Superior temporal gyrus (tissue), 1 donor: ENCODE results near the gene BCAR3.
"Not testable (repeated sequence)": the region's sequence is repeated elsewhere in the genome, so short reads cannot be mapped to it uniquely, and the experiment has no call there.

Experiments used
- DNase-seq: peaks from one replicate; pipeline ENCODE4 v3.0.0-alpha.2; 2016; ENCODE audit errors: extremely low spot score

Gene BCAR3

DNA sequence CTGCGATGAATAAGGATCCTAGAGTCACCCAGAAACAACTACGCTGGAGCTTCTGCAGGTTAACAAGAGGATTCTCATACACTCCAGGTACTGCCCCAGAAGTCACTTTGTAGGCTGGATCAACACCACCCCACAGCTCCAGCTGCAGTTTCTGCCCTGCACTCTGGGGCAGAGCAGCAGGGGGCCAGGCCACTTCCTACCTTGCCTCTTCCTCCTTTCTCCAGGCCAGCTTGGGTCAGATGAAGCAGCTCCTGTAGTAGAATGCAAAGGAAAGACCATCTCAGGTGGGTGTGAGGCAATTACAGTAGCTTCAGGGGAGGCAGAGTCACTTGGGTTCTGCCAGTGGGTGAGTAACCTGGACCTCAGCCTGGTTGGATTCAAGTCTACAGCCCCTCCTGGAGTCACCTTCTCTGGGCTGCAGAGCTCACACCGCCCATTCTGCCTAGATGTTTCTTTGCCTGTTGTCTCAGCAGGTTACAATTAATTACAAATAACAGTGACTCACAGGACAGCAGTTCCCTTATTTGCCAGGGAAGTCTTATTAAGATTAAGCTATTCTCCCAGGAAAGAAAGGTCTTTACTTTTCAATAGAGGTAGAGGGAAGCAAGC is 24.4 kb upstream of the BCAR3 start:
- DNase-seq: no peak

DNA sequence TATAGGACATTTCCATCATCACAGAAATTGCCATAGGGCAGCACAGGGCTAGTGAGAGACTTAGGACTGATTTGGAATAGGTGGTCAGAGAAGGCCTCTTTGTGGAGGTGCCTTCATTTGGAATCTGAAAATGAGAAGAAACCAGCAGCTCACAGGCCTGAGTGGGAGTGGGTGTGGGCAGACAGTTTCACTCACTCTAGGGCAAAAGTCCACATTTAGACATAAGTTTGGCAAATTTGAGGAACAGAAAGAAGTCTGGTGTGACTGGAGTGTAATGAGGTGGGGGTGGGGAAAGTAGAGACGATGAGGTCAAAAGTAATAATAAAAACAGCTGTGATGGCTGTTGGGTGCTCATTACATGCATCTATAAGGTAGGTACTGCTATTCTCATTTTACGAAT is 22.4 kb upstream of the BCAR3 start:
- no peak for DNase-seq

DNA sequence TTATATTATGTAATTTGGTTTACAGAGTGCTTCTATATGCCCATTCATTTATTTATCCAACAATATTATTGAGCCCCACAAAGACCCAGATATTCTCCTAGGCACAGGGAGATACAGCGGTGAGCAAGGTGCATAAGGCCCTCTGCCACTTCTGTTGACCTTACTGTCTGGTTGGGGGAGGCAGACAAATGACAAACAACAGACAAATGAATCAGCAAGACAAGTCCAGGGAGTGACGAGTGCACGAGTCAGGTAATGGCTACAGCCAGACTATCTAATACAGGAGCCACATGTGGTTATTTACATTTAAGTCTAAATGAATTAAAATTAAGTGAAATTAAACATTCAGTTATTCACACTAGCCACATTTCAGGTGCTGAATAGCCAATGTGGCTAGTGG is 22.0 kb upstream of the BCAR3 start:
- no peak for DNase-seq

DNA sequence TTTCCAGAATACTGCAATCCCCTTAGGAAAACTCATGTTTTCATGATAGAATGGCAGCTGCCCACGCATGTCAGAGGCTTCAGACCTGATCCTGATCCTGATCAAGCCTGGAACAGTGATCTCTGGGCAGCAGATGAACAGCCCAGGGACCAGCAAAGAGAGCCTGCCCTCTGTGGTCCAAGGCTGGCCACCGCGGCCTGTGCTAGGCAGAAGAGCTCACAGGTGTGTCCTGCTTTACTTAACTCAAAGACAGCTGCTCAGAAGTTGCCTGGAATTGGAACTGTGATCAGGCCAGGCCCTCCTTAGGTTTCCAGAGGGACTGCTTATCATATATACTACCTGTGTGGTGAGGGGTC is 21.2 kb upstream of the BCAR3 start:
- DNase-seq: no peak

DNA sequence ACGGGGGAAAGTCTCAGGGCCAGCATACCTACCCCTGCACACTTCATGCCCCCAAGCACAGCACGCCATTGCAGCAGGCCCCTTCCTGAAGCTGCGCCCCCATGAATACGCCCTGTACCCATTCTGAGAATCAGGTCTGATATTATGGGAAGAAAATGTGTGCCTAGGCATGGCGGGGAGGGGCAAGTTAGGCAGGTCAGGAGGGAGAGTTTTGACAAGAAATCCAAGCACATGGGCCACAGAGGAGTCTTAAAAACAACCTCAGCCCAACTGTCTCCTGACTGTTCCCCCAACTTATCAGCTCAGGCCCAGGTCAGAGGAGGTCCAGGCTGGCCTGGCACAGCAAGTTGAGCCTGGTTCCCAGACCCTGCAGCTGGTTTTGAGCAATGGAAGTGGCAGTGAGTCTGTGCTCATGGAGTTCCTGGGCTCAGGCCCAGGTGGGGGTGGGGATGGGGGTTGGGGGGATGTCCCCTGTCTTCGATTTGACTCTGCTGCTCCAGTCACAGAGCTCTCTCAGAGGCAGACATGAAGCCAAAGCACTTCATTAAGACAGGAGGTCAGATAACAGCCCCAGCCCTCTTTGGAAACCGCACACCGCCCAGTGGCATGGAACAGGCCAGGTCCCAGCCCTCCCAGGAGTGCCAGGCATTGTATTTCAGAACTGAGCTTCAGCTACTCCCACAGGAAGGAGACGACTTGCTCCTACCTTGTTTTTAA is 20.6 kb upstream of the BCAR3 start:
- no peak for DNase-seq

DNA sequence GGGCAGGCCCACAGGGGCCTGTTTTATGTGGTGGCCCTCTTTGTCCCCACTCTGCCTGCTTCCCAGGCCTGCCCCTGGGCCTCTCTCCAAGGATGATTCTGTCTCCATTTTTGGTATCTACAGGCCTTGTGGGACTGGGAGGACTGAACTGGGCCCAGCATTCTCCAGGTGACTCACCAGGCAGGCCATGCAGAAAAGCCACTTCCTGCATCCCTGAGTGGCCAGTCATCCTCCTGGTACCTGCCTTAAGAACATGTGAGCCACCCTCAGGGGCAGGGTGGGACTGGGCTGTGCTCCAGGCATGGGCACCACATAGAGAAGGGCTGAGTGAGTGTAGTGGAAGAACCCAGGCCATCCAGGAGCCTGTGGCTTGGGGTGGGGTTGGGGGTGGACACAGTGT is 20.0 kb upstream of the BCAR3 start:
- DNase-seq: no peak

DNA sequence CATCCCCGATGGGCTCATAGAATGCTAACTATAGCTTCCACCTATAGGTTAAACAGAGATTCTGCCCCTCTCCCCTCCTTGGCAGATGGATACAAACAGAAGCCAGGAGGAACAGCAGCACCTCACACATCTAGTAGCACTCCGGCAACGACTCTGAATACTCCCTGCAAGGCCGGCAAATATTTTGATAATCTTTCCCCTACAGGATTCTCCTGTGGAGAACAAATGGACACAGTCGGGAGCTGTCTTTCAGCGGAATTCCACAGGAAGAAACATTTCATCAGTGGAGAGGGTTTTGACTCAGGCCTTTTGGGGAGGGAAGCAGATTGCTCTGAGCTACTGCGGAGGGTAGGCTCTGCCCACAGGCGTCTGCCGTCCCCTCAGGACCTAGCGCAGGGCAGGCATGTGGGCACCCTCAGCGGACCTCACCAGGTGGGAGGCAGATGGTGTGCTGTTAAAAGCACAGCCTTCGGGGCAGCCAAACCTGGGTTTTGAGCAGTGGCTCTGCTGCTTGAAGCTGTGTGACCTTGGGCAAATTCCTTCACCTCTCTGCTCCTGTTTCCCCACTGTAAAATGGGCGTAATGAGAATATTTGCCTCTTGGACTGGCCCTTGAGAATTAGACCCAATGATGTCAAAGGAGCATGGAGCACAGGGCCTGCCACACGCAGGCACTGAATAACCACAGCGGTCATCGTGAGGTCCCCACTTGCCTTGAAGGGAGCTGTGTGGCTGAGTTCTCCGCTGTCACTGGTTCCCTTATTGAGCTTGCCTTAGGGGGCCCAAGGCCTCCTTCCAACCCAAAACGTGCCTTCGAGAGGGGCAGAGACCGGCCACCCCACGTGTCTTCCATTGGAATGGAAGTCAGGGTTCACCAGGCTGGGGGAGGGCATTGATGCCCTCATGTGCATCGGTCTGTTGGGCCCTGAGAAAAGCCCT is 19.2 kb upstream of the BCAR3 start:
- DNase-seq: no peak

DNA sequence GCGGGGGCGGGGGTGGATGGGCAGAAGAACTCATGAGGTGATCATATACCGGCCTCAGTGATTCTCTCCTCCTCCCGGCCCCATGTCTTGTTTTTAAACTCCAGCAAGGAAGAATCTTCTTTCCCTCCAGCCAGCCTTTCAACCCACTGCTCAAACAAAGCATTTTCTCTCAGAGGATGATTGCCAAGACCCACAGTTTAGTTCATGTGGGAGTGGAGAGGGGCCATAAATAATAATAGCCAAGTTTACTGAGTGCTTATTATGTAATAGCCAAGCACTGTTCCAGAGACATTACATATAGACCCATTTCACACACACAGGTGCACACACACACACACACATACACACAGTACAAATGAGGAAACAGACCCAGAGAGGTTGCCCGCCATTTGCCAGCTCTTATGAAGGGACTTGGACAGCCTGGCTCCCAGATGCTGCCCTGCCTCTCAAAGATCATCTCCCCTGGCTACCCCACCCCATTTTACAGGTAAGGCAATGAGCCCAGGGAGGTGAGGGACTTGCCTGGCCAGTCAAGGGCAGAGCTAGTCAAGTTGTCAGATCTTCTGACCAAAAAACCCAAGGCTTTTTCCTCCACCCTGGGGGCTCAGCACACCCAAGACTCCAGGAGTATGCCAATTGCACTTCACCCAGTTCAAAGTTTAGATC is 18.0 kb upstream of the BCAR3 start:
- DNase-seq: no peak

DNA sequence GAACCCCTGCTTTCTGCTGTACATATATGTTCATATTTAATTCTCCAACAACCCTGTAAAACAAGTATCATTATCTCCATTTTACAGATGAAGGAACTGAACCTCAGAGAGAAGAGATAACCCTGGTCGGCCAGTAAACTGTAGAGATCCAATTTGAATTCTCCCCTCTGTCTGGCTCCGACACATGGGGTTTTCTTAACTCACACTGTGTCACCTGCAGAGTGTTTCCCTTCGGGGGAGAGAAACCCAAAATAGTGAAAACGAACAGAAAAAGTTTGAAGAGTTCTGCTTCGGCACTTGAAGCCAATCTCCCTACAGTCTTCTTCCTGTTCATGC is 17.4 kb upstream of the BCAR3 start:
- DNase-seq: no peak

DNA sequence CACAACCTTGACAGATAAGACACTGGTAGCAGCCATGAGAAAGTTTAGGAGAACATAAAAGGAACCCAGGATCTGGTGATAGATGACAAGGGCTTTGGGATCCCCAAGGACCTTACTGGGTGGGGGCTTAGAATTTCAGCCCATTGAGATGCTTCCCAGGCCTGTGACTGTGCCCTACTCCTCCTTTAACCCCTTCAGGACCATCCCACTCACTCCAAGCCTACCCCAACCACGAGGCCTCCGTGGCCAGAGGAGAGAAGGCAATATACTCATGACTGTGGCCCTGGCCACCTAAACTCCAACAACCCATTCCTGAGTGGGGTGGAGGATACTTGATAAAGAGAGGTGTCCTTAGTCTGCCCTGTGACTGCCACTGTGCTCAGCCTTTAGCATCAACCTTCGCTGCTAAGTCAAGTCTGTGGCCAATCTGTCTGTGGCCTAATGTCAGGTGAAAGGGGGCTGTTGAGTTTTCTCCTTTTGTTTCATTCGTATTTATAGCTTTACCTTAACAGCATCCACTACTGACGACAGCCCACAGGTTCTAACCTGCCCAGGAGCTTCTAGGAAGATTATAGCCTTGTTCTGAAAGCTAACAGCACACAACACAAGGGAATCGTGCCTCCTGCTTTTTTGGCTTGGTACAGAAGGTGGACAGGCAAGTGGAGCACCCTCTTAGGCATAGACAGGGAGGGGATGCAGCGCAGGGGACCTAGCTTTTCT is 16.9 kb upstream of the BCAR3 start:
- DNase-seq: no peak

DNA sequence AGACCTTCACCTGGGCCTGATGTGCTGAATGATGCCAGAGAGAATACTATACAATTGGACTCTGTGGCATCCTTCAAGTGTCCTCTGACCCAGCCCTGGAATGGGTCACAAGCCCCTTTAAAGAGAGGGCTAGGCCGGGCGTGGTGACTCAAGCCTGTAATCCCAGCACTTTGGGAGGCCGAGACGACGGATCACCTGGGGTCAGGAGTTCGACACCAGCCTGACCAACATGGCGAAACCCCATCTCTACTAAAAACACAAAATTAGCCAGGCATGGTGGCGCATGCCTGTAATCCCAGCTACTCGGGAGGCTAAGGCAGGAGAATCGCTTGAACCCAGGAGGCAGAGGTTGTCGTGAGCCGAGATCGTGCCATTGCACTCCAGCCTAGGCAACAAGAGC is 15.9 kb upstream of the BCAR3 start:
- not testable (repeated sequence) for DNase-seq

DNA sequence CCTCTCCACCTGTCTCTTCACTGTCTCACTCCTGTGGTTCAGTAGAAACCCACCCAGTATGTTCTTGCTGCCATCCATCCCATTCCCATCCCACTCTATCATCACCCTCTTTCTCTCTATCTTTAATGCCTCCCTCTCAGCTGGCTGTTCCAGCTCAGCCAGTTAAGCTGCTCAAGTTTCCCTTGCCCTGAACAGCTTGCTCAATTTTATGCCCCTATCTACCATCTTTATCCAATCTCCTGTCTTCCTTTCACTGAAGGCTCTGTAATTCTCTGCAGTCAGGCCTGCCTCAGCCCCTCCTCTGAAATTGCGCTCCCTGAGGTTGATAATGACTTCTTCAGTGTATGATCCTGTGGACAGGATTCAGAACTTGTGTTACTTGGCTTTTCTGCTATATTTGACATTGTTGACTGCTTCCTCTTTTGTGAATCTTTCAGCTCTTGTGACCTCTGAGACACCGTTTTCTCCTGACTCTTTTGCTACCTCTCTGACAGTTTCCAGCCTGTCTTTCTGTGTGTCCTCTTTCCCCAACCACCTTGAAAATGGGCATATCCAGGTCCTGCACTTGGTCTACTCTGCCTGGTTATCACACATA is 13.9 kb upstream of the BCAR3 start:
- no peak for DNase-seq

DNA sequence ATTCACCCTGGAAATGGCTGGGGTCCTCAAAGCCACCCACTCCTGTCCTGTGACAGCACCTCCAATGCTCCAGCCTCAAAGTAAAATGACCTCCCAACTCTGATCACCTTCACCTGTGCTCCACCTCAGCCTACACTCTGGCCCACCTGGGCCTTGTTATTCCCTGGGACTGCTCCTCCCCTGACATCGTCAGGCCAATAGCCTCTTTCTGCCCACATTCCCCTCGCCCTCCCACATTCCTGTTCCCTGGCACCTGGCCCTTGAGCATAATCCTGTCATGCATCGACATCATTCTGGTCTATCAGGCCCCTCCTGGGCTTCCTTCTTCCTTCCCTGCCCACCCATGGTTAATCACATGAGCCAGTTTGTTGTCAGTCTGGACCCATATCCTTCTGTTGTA is 13.2 kb upstream of the BCAR3 start:
- DNase-seq: no peak

DNA sequence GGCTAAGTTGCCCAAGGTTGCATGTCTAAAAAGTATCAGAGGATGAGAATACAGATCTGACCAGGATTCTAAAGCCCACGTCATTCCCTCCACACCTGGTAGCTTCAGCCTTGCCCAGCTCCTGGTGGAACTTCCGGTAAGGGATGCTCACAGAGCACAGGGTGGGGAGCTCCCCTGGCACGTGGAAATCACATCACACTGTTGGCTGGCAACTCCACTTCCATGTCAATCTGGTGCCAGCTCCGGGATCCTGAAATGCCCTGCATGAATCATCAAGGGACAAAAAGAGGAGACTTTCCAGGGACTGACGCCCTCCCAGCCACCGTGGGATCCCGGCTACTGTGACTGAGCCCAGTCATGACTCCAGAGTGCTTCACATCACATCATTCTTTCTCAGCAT is 12.4 kb upstream of the BCAR3 start:
- DNase-seq: no peak

DNA sequence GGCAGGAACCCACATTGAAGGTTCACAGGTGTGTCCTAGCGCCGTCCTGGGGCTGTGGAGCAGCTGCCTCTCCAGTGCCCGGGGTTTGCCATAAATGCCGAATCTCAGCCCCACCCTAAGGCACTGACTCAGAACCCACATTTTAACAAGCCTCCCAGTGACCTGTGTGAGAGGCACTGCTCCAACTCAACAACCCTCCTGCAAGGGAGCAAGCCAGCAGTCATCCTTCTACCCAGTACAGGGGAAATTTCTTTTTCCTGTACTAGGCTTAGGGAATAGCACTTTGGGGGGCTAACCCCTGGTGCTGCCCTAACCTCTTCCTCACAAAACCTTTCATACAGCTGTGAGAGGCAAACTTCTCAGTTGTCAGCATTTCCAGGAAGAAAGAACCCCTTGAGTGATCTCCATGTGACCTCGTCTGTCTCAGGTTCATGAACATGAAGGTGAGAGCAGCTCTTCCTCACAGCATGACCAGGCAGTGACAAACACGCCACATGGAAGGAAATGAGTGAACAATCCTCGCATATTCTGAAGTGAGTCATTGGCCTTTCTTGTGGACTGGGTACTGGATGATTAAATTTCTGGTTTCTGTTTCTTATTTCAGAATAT is 11.4 kb upstream of the BCAR3 start:
- no peak for DNase-seq

DNA sequence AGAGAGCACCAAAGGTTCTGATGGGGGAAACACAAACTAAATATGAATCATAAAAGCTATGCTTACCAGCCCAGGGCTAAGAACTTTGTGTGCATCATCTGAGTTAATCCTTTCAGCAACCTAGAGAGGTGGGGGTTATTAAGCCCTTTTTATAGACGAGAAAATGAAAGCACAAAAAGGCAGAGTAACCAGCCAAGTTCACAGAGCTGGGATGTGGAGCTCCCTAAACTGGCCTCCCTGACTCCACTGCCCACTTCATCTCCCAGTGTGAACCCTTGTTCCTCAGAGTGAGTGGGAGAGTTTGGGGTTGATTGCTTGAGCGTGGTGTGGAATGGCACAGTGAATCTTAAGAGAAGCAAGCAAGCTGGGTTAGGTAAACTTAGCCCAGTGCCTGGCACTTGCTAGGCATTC is 10.8 kb upstream of the BCAR3 start:
- no peak for DNase-seq

DNA sequence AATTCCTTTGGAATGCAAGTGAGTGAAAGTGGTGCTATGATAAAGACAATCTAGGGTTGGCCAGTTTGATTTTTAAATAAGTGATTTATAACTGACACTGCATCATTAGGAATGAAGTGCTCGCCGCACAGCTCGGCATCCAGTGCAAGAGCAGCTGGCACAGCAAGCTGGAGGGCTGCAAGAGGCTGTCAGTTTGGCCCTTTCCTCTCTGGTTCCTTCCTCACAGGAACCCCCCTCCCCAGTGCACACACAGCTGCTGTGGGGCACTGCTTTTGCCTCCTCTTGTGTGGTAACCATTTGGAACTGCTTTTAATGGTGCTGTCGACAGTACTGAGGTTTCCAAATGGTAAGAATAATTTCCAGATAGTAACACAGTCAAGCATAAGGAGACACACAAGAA is 10.4 kb upstream of the BCAR3 start:
- no peak for DNase-seq

DNA sequence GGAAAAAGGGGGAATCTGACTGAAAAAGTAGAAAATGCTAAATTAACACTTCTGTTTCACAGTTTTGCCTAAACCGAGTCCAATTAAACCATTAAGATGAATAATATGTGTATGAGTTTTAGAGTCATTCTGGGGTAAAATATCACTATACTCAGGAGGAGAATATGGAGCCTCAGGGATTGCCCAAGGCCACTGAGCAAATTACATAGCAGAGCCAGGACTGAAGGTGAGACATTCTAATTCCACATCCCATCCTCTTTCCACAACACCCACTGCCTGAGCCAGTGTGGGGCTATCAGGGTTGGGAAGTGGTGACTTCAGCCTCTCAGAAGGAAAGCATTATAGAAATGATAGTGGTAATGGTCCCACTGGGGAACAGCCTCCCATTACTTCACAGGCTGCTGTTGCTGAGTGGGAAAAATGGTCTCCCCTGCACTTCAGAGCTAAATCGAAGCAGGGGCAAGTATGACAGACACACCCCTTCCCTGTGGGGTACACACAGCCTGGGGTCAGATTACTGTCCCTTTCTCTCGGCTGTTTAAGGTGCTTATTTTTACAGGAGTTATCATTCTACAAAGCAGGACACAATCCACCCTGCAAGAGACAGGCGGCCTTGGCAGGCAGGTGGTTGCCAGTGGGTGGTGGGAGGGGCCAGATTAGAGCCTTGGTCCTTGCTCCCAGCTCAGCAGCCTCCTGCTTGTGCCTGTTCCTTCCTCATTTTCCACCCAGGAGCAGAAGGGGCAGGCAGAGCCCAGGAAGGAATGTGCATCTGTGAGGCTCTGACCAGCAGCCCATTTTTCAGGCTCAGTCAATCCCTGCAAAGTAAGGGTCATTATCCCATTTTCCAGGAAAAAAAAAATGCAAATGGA is 9.5 kb upstream of the BCAR3 start:
- DNase-seq: no peak

DNA sequence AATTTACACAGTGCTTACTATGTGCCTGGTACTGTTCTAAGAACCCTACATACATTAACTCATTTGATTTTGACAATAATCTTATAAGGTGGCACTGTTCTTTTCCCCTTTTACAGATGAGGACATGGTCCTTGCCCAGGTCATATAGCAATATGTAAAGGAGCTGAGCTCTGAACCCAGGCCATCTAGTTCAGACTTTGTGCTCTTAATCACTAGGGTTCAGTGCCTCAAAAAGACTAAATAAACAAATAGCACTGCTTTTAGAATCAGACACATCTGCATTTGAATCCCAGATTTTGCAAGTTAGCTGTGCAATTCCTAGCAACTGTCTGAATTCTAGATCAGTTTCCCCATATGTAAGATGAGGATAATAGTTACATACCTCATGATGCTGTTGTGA is 8.7 kb upstream of the BCAR3 start:
- DNase-seq: no peak
